Psoas muscle (tissue), 8 donors: Measurements from ENCODE around the gene IVD. TPM values are rescaled to one million over a fixed set of nuclear protein-coding genes. Genes with fewer than 3 reads are reported as not detected.

Experiments
- ATAC-seq, 4 donors: fragments of 200-7000 bp; cut with Tn5 transposase; one replicate each; pipeline ENCODE4 v1.9.1; 2020; ENCODE audit warnings: moderate library complexity in 3 of 4, mild to moderate bottlenecking in 2 of 4
- DNase-seq, 2 donors: peaks; one replicate each; pipeline ENCODE4 v3.0.0-alpha.2; 2020
- H3K27ac ChIP-seq: fragments of 200-600 bp; one replicate; pipeline ENCODE4 v1.8.0; 2022
- H3K27me3 ChIP-seq, 3 donors: fragments of 200-600 bp in 1 of 3; one replicate each; pipeline versions ENCODE4 v1.6.1 to v1.8.0; 2013 to 2022; ENCODE audit warnings: low read length in 2 of 3, mild to moderate bottlenecking in 2 of 3, moderate library complexity in 1 of 3; ENCODE audit not compliant: insufficient read depth in 3 of 3
- H3K36me3 ChIP-seq, 2 donors: fragments of 200-600 bp in 1 of 2; one replicate each; pipeline versions ENCODE4 v1.6.1 to v1.8.0; 2013 to 2022; ENCODE audit warnings: low read depth in 1 of 2, mild to moderate bottlenecking in 1 of 2, moderate library complexity in 1 of 2; ENCODE audit not compliant: insufficient read depth in 1 of 2
- H3K4me1 ChIP-seq: fragments of 200-600 bp; one replicate; pipeline ENCODE4 v1.8.0; 2022
- H3K4me3 ChIP-seq: fragments of 200-600 bp; one replicate; pipeline ENCODE4 v1.8.0; 2022; ENCODE audit warnings: mild to moderate bottlenecking
- H3K9me3 ChIP-seq: fragments of 200-600 bp; one replicate; pipeline ENCODE4 v1.8.0; 2022
- CTCF ChIP-seq: fragments of 200-600 bp; IDR thresholded peaks from one replicate; pipeline ENCODE4 v1.8.0; 2022; ENCODE audit warnings: antibody characterized with exemption
- WGBS, 3 donors: extraction: QIAGEN DNeasy Blood & Tissue Kit; methylation state at CpG; one replicate each; pipeline versions ENCODE4 v1.1.6 to v1.1.7; 2013; 5-methylcytosine and 5-hydroxymethylcytosine counted together
- intact Hi-C, 2 donors: fragments of 100-400 bp; cut with DNase I; formaldehyde crosslinking; loops; one replicate each; pipeline versions ENCODE4 v1.11.0 to v1.14.2; 2022
- polyA plus RNA-seq, 3 donors: library from polyadenylated mRNA; stranded (reverse); fragments of 200-250 nt; gene quantifications; one replicate each; pipeline ENCODE4 v1.2.3, GENCODE V29; 2013
- total RNA-seq, 4 donors: library from RNA; stranded (reverse); fragmentation: NEBNext Ultra II Directional in 2 of 4; extraction: Animal tissue kit (Norgen Biotek cat#: 25700) in 2 of 4; gene quantifications; one replicate each; pipeline versions ENCODE4 v1.2.1 to v1.2.4, GENCODE V29; 2021 to 2023
- donor health status: healthy with polysubstance abuse.
- donor health status: DM: no; HTN: no; CAD: no; lungs with moderate emphysema.
- donor health status: Bipolar disorder and iron deficiency.
- donor health status: healthy.
- donor health status: DM: yes; HTN: yes; CAD: no.
- donor health status: DM: no; HTN: no; CAD: no.
- donor health status: DM: no; HTN: no; CAD: no.
- donor health status: DM: yes; HTN: yes; CAD: no.

Gene IVD
- total and polyA plus RNA-seq, 7 donors = 27.1 to 102 (median 46.5) TPM

DNA sequence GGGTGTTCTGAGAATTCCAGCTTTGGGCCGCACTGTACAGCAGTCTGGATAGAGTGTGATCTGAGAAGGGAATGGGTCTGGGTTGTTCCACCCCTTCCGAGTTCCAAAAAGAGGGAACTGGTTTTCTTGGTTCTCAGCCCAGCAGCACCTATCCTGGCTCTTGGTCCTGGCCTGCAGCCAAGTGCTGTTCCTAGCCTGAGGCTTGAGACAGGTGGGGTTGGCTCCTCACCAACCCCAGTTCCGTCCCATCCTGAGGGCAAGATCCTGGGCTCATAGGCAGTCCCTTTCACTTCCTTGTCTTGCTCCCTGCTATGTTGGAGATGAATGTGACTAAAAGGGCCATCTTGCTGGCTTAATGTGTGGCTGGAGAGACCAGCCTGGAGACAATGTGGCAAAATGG is 15.2 kb downstream of the IVD start:
- ATAC-seq = peak in 3 of 4 donors; percentile 4 to 39 (median 29)
- peak overlapping the region; percentile 33 for H3K27ac ChIP-seq
- DNase-seq = no peak

DNA sequence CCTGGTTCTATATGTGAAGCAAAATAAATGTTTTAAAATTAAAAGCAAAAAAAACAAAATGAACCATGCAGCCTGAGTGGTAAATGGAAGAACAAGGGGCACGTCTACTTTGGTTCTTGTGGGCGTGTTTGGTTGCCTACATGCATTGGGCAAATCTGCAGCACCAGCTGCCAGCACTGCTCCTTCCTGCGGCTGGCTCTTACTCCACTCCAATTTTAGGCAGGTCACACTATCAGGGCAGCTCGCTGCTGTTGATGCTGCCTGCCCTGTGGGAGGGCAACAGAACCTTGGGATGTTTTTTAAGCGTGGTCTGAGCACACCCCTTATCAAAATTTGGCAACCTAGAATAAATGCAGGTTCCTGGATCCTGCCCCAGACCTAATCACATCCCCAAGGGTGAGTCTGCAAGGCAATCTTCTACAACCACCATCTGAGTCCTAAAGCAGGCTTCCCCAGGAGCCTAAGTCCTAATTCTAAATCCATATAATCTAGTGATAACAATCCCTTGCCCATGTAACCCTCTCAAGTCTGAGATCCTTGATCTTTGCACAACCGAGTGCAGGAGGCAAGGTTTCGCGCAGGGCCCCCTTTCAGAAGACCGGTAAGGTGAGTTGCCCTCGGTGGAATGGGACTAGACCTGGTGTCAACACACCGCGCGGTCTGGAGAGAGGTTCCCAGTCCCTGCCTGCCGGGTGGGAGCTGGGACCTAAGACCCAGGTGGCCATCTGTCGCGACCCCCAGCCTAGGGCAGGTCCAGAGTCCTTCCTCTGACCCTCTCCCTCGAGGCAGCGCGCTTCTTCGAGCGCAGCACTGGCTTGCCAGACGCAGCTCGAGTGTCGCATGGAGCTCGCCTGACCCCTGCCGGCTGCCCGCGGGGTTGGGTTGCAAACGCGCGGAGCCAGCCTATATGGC is 15.9 kb downstream of the IVD start:
- intact Hi-C loops = loop anchor here (1.0 to 5.0 kb wide), 8 partner anchors 54 to 209 kb away; partner anchors contain the start of genes CCDC9B (in 1 of the 2) and INAFM2 (in 1 of the 2)
- H3K4me1 ChIP-seq = peaks cover 29% of the 10 kb centered on the region
- TF ChIP-seq CTCF = peak; percentile 95
- 8 to 9% (median 9%) methylated on average over 31 of the region's 31 CpGs for WGBS, 3 donors
- no peaks in the 10 kb centered on the region for H3K27me3 ChIP-seq
- no peaks in the 10 kb centered on the region for H3K9me3 ChIP-seq
- DNase-seq (peak; percentile 81 to 90), ATAC-seq (peak; percentile 90 to 95 (median 92))
- peak overlapping the region; percentile 33 for H3K27ac ChIP-seq
- H3K4me3 ChIP-seq = no peak overlapping the region
- H3K36me3 ChIP-seq = peaks cover 0 to 14% of the 10 kb centered on the region in 2 donors

More for the DNA sequence above, 15.2 kb downstream of the IVD start:
- no peaks in the 10 kb centered on the region for H3K9me3 ChIP-seq
- no peak overlapping the region for H3K4me3 ChIP-seq
- H3K27me3 ChIP-seq = no peaks in the 10 kb centered on the region
- intact Hi-C loops = loop anchor here (1.0 to 5.0 kb wide), 7 partner anchors 53 to 208 kb away; partner anchors contain the start of genes CCDC9B (in 1 of the 2) and INAFM2 (in 1 of the 2)
- H3K4me1 ChIP-seq = peaks cover 29% of the 10 kb centered on the region
- H3K36me3 ChIP-seq = peaks cover 3 to 21% of the 10 kb centered on the region in 2 donors
- 33 to 70% (median 34%) methylated on average over 3 of the region's 3 CpGs for WGBS, 3 donors
- TF ChIP-seq CTCF = no peak

DNA sequence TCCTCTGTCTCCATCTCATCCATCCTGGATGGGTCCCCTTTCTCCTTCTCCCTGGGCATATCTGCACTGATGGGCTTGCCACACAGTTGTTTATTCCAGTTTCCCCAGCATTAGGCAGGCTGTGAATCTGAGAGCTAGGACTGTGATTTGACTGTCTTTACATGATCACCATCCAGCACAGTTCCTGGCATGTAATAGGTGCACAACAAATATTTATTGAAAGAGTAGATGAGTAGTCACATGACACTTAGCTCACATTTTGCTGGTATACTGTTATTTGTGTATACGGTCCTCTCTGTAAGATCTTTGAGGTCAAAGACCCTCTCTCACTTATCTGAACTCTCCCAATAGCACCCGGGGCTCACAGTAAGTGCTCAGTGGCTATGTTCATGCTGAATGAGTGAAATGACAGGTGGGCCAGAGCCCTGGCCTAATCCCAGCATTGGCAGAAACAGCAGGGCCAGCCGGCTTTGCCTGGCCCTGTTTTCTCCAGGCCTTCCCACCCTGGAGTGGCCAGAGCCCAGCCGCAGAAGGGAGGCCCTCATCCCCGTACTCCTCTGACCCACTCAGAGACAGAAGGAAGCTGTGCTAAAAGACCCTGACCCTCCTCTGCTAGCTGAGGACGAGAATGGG is 19.0 kb downstream of the IVD start:
- ATAC-seq (peak in 1 of 4 donors; percentile 27), DNase-seq (no peak)
- Histone ChIP-seq H3K27ac (no peak overlapping the region), H3K36me3 (no peaks in the 10 kb centered on the region), H3K4me3 (no peak overlapping the region), H3K4me1 (peaks cover 29% of the 10 kb centered on the region), H3K27me3 (no peaks in the 10 kb centered on the region), H3K9me3 (no peaks in the 10 kb centered on the region)
- intact Hi-C loops = loop anchor here (5.0 kb wide), 5 partner anchors 57 to 212 kb away; partner anchors contain the start of genes CCDC9B (in 1 of the 2) and INAFM2 (in 1 of the 2)
- no peak for TF ChIP-seq CTCF
- 38 to 51% (median 49%) methylated on average over 6 of the region's 6 CpGs for WGBS, 3 donors

- H3K27me3 ChIP-seq = no peaks in the 10 kb centered on the region
- peaks cover 21% of the 10 kb centered on the region for H3K4me1 ChIP-seq
- DNase-seq (no peak), ATAC-seq (no peak)
- 91 to 97% (median 94%) methylated on average over 5 of the region's 5 CpGs for WGBS, 3 donors
- H3K9me3 ChIP-seq = no peaks in the 10 kb centered on the region
- no peaks in the 10 kb centered on the region for H3K36me3 ChIP-seq
- no peak overlapping the region for H3K27ac ChIP-seq
- intact Hi-C loops = no loop called here
- no peak overlapping the region for H3K4me3 ChIP-seq
- TF ChIP-seq CTCF = no peak
These were observed 20.1 kb downstream of the IVD start for GRCh38 chr15:40425681-40426080.
